GM12873 (cell line): ENCODE measurements around the gene DECR2.

Experiments
- TF ChIP-seq, protein P1 (sequence below): IDR thresholded peaks from 2 replicates; pipeline ENCODE4 v1.5.1; 2012; ENCODE audit warnings: low read depth, mild to moderate bottlenecking, moderate library complexity, low read length, control low read depth; ENCODE audit not compliant: insufficient read depth; ENCODE audit errors: missing control alignments

The DECR2 gene

DNA sequence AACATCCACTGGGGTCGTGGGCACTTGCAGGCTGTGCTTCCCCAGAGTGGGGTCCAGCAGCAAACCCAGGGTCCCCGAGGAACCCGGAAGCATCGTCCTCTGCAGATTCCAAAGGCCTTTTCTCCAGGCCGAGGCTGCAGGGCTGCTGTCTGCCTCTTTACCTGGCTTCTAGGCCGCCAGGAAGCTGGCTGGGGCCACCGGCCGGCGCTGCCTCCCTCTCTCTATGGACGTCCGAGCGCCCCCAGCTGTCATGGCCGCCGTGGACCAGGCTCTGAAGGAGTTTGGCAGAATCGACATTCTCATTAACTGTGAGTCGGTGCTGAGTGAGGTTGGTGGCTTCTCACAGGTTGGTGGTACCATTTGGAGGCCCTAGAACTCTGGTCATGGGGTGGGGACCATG, 5.6 kb downstream of the DECR2 start:
- TF ChIP-seq, protein P1, sequence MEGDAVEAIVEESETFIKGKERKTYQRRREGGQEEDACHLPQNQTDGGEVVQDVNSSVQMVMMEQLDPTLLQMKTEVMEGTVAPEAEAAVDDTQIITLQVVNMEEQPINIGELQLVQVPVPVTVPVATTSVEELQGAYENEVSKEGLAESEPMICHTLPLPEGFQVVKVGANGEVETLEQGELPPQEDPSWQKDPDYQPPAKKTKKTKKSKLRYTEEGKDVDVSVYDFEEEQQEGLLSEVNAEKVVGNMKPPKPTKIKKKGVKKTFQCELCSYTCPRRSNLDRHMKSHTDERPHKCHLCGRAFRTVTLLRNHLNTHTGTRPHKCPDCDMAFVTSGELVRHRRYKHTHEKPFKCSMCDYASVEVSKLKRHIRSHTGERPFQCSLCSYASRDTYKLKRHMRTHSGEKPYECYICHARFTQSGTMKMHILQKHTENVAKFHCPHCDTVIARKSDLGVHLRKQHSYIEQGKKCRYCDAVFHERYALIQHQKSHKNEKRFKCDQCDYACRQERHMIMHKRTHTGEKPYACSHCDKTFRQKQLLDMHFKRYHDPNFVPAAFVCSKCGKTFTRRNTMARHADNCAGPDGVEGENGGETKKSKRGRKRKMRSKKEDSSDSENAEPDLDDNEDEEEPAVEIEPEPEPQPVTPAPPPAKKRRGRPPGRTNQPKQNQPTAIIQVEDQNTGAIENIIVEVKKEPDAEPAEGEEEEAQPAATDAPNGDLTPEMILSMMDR, result no peak

DNA sequence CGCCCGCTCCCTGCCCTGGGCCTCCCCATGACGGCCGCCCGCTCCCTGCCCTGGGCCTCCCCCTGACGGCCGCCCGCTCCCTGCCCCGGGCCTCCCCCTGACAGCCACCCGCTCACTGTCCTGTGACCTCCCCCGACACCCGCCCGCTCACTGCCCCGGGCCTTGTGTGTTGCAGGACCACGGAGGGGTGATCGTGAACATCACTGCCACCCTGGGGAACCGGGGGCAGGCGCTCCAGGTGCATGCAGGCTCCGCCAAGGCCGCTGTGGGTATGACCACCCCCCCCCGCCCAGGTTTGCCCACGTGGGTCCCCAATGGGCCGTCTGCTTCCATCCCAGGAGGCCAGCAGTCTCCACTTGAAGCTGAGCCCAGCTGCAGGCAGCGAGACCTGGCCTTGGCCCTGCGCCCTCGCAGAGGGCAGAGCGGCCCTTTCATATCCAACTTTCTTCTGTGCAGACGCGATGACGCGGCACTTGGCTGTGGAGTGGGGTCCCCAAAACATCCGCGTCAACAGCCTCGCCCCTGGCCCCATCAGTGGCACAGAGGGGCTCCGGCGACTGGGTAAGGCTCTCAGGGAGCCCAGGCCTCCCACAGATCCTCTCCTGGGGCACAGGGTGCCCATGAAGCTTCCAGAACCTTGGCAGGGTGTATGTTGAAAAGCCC, 9.0 kb downstream of the DECR2 start:
- TF ChIP-seq, protein P1, result no peak

DNA sequence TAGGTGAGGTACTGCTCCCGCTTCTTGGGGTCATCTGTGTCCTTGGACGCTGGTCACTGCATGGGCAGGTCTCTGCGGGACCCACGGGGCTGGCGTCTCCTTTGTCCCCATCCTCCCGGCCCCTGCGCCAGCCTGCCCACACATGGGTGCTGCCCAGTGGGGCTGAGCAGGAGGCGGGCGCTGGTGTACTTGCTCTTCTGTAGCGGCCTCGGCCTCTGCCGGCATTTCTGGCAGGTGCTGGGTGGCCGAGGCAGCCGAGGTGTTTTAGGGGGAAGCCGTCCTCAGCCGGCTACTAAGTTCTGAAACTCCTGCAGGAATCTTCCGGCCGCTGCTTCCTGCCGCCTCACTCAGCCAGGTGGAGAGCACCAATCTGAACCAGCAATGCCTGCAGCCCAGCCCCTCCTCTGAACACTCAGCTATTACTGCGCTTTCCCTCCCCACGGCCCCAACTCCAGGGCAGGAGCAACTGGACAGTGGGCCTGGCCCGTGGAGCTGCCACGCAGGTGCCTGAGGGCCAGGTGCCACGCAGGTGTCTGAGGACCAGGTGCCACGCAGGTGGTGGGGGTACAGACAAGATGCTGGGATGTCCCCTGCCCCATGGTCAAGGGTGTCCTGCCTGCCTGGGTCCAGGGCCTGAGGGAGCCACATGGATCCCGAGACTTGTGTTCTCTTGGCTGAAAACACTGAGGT, 10.0 kb downstream of the DECR2 start:
- TF ChIP-seq, protein P1, result no peak

DNA sequence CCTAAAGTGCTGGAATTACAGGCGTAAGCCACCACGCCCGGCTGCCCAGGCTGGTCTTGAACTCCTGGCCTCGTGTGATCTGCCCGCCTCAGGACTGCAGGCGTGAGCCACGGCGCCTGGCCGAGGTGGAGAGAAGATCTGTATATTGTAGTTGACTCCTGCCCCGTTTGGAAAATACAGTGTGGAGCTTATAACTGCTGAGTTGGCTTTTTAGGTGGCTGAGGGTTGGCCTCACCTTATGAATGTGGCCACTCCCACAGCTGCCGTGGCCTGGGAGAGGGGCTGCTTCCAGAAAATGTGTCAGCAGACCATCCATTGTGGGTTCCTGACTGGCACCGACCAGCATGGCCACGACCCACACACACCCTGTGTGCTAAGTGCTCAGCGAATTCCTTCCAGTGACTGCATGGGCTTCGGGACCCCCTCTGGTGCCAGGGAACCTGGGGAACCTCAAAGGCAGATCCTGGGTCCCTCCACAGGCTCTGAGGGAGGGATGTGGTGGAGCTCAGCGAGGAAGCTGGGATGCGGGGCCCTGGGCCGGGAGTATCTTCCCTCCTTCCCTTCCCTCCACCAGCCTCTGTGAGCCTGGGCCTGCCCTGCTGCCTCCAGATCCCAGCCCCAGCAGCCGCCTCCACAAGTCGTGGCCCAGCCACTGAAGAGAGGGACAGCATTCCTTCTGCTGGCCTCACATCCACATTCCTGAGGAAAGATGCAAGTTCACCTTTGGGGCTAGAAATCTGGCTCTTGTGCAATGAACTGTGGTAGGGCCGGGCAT, 12.9 kb downstream of the DECR2 start:
- TF ChIP-seq, protein P1, result no peak

DNA sequence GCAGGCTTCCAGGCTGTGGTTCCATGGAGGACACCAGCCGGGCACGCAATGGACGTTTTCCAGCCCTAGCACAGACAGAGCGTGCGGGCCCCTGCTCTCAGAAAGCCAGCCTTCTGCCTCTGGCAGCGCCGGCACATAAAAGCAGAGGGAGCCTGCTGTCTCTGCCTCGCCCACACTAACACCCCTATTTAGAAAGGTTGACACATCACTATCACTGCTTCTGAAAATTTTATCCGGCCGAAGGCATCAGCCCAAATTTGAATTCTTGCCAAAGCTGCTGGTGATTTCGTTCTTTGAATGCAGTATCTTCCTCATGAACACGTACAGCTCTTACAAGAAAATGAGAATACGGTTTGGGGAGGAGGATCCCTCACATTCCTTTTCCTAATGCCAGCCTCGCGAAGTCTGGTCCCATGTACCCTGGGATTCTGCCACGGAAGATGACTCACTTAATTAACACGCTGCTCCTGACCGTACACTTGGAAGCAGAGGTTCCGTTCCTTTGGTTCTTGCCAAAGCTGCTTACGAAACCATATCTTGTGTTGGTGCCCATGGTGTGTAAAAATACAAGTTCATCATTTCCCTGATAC, 22.4 kb downstream of the DECR2 start:
- TF ChIP-seq, protein P1, result no peak

DNA sequence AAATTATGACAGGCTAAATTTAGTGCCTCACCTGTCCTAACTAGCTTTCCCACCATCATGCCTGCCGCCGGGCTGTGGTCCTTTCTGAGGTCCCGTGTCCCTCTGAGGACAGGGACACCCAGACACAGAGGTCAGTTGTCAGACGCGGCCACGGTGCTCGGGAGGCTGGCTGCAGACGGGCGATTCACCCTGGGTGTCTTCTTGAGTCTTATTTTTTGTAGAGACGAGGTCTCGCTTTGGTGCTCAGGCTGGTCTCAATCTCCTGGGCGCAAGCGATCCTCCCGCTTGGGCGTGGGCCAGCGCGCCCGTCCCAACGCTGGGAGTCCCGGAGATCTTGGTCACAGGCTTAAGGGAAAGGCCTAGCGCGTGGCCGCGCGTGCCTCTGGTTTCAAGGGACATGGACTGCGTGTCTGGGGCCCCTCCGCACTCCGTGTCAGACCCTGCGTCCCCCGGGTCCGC, 23.0 kb downstream of the DECR2 start:
- TF ChIP-seq, protein P1, result no peak

DNA sequence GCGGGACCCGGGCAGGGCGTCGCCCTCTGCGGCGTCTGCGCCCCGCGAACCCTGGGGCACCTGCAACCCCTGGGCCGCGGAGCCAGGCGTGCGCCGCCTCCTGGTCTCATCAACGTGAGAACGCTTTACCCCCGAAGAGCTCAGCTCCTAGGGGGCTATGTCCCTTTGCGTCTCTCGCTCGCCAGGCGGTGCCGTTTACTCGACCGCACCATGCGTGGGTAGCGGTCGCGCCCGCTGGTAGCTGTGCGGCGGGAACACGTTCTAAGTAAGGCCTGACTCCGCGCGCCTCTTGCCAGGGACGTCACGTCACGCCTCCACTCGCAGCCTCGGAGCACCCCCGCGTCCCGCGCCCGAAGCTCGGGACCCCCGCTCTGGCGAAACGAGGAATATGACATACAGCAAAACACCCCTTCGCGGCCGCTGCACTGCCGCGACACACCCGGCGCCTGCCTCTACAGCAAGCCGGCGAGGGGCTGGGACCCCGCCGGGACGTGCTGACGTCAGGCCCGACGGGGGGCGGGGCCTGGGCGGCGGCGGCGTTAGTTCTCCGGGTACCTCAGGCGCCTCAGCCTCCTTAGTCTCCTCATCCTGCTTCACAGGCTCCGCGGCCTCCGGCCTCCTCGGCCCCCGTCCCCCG, 23.5 kb downstream of the DECR2 start, which contains the start of gene RAB11FIP3:
TSS of gene RAB11FIP3 (plus strand) at position 568 of the 637 bp plus-strand sequence. CDS start 358 bp downstream, outside the sequence.
- TF ChIP-seq, protein P1, result peak; percentile 39
